Measurements from ENCODE around the gene LHFPL3.

- TF ChIP-seq SUZ12 (IDR thresholded peaks at IDR 0.05) (no peak), FOXM1 (IDR thresholded peaks at IDR 0.05; ENCODE audit: borderline replicate concordance) (no peak), ZNF384 (IDR thresholded peaks at IDR 0.05) (no peak), ELF4 (IDR thresholded peaks at IDR 0.05) (no peak), SP1 (IDR thresholded peaks at IDR 0.05) (no peak), FOXK2 (IDR thresholded peaks at IDR 0.05) (no peak), BHLHE40 (IDR thresholded peaks at IDR 0.05; ENCODE audit: borderline replicate concordance) (no peak), PKNOX1 (IDR thresholded peaks at IDR 0.05) (no peak), FOXA1 (IDR thresholded peaks at IDR 0.05) (no peak), LEF1 (IDR thresholded peaks at IDR 0.05; ENCODE audit: borderline replicate concordance) (no peak), NFRKB (IDR thresholded peaks at IDR 0.05) (no peak), L3MBTL2 (conservative IDR thresholded peaks at IDR 0.05) (no peak), TARDBP (IDR thresholded peaks at IDR 0.05) (no peak)
Observed at GRCh38 chr7:104886651-104887050, 558.2 kb downstream of the LHFPL3 start.

Measured in HEK293T (cell line).